Central memory CD8-positive, alpha-beta T cell (primary cell): Measurements from ENCODE around the gene CHN1.

Experiments
- ATAC-seq: fragments of 150-1000 bp; cut with Tn5 transposase; replicated peaks from 2 replicates; pipeline ENCODE4 v1.10.0; 2022; ENCODE audit warnings: mild to moderate bottlenecking, moderate FRiP score, moderate number of reproducible peaks; ENCODE audit not compliant: poor library complexity, severe bottlenecking; ENCODE audit errors: extremely low read depth
- DNase-seq, 2 donors: peaks; one replicate each; pipeline ENCODE4 v3.0.0; 2021; ENCODE audit warnings: low spot score in 2 of 2
- H3K27ac Mint-ChIP-seq: one replicate; pipeline ENCODE4 v1.8.0; 2022; ENCODE audit warnings: low read depth, mild to moderate bottlenecking, moderate library complexity, mixed read lengths
- H3K27me3 Mint-ChIP-seq: one replicate; pipeline ENCODE4 v1.8.0; 2022; ENCODE audit warnings: mixed read lengths
- H3K36me3 Mint-ChIP-seq: one replicate; pipeline ENCODE4 v1.8.0; 2022; ENCODE audit warnings: mild to moderate bottlenecking, moderate library complexity, mixed read lengths; ENCODE audit not compliant: insufficient read depth
- H3K4me1 Mint-ChIP-seq: one replicate; pipeline ENCODE4 v1.8.0; 2022; ENCODE audit warnings: mixed read lengths
- H3K4me3 Mint-ChIP-seq: one replicate; pipeline ENCODE4 v1.8.0; 2022; ENCODE audit warnings: mild to moderate bottlenecking, moderate library complexity, mixed read lengths
- H3K9me3 Mint-ChIP-seq: one replicate; pipeline ENCODE4 v1.8.0; 2022; ENCODE audit warnings: mixed read lengths

CHN1 gene

DNA sequence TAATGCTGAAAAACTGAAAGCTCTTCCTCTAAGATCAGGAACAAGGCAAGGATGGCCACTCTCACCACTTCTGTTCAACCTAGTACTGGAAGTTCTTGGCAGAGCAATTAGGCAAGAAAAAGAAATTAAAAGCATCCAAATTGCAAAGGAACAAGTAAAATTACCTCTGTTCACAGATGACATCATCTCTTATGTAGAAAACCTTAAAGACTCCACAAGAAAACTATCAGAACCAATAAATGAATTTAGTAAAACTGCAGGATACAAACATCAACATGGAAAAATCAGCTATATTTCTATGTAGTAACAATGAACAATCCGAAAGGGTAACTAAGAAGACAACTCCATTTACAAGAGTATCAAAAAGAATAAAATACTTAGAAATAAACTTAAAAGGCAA lies 112.2 kb downstream of the CHN1 start:
- Mint-ChIP-seq H3K9me3 (no peaks in the 10 kb centered on the region), H3K27me3 (no peaks in the 10 kb centered on the region), H3K4me3 (no peak overlapping the region), H3K27ac (no peak overlapping the region), H3K4me1 (no peaks in the 10 kb centered on the region), H3K36me3 (peaks cover 4% of the 10 kb centered on the region)
- no peak for DNase-seq
- ATAC-seq: no peak

DNA sequence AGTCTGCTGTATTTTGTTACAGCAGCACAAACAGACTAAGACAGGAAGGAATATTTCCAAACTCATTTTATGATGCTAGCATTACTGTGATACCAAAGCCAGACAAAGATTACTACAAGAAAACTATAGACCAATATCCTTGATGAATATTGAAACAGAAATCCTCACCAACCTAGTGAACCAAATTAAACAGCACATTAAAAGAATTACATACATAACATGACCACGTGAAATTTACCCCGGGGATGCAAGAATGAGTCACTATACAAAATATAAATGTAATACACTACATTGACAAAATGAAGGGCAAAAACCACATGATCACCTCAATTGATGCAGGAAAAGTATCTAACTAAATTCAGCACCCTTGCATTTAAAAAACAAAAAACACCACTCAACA lies 112.6 kb downstream of the CHN1 start:
- Mint-ChIP-seq H3K36me3 (peaks cover 4% of the 10 kb centered on the region), H3K27me3 (no peaks in the 10 kb centered on the region), H3K27ac (no peak overlapping the region), H3K4me3 (no peak overlapping the region), H3K4me1 (no peaks in the 10 kb centered on the region), H3K9me3 (no peaks in the 10 kb centered on the region)
- no peak for ATAC-seq
- no peak for DNase-seq

DNA sequence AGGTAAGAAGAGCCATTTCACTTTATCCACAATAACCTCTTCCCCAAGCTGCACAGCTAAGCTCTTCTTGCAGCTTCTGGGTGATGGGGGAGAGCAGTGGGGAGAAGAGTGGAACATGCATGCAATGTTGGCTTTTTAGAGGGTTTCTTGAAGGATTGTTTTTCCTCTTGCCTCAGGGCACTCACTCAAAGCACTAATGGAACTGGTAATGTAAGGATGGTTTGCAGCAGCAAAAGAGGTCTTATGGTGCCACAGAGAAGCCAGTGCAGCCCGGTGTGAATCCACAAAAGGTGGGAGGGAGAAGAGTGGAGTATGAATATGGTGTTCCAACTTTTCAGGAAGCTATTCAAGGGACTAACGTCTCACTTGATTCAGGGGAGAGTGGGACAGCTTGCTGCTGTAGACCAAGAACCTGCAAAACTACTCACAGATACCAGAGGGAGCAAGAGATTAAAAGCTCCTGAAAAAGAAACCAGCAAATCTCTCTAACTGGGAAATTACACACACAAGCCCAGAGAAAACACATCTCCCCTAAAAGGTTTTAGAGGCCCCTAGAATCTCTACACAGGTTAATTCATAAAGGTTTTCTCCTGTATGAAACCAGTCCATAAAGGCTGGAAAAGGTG lies 116.4 kb downstream of the CHN1 start:
- DNase-seq (no peak), ATAC-seq (no peak)
- H3K27me3 Mint-ChIP-seq: no peaks in the 10 kb centered on the region
- no peaks in the 10 kb centered on the region for H3K9me3 Mint-ChIP-seq
- H3K36me3 Mint-ChIP-seq: peaks cover 4% of the 10 kb centered on the region
- H3K27ac Mint-ChIP-seq: no peak overlapping the region
- H3K4me3 Mint-ChIP-seq: no peak overlapping the region
- H3K4me1 Mint-ChIP-seq: no peaks in the 10 kb centered on the region

DNA sequence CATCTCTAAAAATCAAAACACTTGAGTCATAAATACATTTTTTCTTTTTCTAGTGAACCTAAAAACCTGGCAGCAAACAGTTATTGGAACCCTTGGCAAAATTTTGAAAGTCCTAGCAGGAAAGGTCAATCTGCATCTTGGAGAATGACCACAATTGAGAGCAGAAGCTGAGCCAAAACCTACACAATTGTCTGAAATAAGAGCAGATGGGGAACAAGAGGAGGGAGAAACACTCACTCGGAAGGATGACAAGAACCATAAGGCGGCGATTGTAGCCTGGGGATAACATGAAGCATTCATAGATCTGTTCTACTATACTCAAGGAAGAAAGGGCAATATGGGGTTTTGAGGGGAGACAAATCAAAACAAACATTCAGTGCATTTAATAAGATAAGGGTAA lies 117.0 kb downstream of the CHN1 start:
- DNase-seq (no peak), ATAC-seq (no peak)
- no peak overlapping the region for H3K4me3 Mint-ChIP-seq
- no peaks in the 10 kb centered on the region for H3K9me3 Mint-ChIP-seq
- no peaks in the 10 kb centered on the region for H3K4me1 Mint-ChIP-seq
- peaks cover 4% of the 10 kb centered on the region for H3K36me3 Mint-ChIP-seq
- H3K27ac Mint-ChIP-seq: no peak overlapping the region
- no peaks in the 10 kb centered on the region for H3K27me3 Mint-ChIP-seq

DNA sequence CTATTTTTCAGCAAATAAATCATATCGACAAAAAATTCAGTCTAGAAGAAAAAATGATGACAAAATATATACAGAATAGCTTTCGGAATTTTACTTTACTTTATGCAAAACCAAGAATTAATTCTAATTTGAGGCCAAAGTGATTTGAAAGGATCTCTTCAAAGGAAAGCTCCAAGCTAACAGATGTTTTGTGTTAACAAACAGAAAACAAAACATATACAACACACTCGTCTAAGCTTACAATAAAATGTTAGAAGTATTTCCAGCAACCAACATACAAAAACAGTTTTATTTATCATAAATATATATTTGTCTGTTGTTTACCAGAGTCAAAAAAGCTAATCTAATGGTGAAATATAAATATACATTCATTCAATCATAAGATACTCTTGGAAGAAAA lies 122.8 kb downstream of the CHN1 start:
- no peak for ATAC-seq
- Mint-ChIP-seq H3K27ac (no peak overlapping the region), H3K9me3 (no peaks in the 10 kb centered on the region), H3K27me3 (no peaks in the 10 kb centered on the region), H3K36me3 (no peaks in the 10 kb centered on the region), H3K4me3 (no peak overlapping the region), H3K4me1 (no peaks in the 10 kb centered on the region)
- DNase-seq: no peak

DNA sequence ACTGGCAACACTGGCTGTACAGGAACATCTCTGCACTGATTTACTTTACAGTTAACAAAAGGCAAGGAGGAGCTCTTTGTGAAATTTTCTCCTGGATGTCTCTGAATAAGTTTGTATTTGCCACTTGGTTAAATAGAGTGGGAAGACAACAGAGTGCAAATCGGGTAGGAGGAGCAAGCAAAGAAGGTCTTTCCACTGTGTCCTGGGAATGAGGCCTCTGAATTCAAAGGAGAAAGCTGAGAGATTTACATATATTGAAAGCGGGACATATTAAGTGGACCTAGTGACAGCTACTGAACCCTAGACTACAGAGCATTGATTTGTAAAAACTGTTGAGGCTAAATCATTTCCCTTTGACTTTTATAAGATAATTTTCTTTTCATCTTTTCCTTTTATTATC lies 123.5 kb downstream of the CHN1 start:
- H3K27ac Mint-ChIP-seq: no peak overlapping the region
- DNase-seq: no peak
- ATAC-seq: no peak
- H3K27me3 Mint-ChIP-seq: no peaks in the 10 kb centered on the region
- H3K9me3 Mint-ChIP-seq: no peaks in the 10 kb centered on the region
- H3K36me3 Mint-ChIP-seq: no peaks in the 10 kb centered on the region
- H3K4me3 Mint-ChIP-seq: no peak overlapping the region
- no peaks in the 10 kb centered on the region for H3K4me1 Mint-ChIP-seq

DNA sequence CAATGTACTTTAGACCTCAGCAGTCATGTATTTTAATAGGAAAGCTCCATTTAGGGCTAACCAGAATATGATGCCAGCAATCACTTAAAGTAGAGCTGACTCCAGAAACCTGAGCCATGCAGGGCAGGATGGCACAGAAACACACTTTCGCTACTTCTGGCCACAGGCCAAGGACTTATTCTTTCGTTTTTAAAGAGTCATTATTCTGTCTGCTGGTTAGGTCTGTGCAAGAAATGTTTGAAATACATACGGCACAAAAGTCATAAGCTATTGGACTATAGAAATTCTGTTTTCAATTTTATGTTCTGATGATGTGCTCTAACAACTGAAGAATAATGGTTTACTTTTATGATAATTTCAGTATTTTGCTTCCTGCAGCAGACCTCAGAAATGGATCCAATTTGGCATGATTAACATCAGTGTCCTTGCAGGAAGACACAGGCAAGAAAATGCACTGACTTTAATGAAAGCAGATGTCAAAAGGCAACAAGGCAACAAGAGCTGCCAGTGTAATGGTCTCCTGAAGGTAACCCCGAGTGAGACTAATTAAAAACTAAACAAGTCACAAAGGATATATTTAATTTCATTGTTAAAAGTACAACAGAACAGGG lies 126.5 kb downstream of the CHN1 start:
- H3K27me3 Mint-ChIP-seq: no peaks in the 10 kb centered on the region
- H3K4me3 Mint-ChIP-seq: no peak overlapping the region
- H3K4me1 Mint-ChIP-seq: no peaks in the 10 kb centered on the region
- H3K9me3 Mint-ChIP-seq: no peaks in the 10 kb centered on the region
- no peaks in the 10 kb centered on the region for H3K36me3 Mint-ChIP-seq
- ATAC-seq (no peak), DNase-seq (no peak)
- no peak overlapping the region for H3K27ac Mint-ChIP-seq

DNA sequence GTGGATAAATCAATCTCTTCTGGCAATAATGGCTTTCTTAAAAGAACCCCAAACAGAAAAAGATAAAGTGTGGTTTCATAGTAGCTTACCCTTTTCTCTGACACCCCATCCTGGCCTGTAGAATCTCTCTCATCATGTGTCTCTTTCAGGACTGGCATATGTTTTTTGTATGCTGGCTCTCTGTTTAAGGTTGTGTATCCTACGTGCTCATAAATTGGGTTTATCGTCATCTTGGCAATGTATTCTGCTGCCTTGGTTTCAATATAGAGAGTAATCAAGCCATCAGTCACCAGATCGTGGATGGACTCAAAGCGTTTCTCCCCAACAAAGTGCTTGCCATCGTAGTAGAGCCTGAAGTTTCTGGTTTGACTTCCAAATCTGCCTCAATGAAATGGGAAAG lies 127.4 kb downstream of the CHN1 start:
- H3K27ac Mint-ChIP-seq: no peak overlapping the region
- DNase-seq: no peak
- H3K4me1 Mint-ChIP-seq: no peaks in the 10 kb centered on the region
- no peak overlapping the region for H3K4me3 Mint-ChIP-seq
- no peaks in the 10 kb centered on the region for H3K36me3 Mint-ChIP-seq
- no peaks in the 10 kb centered on the region for H3K9me3 Mint-ChIP-seq
- no peak for ATAC-seq
- H3K27me3 Mint-ChIP-seq: no peaks in the 10 kb centered on the region

DNA sequence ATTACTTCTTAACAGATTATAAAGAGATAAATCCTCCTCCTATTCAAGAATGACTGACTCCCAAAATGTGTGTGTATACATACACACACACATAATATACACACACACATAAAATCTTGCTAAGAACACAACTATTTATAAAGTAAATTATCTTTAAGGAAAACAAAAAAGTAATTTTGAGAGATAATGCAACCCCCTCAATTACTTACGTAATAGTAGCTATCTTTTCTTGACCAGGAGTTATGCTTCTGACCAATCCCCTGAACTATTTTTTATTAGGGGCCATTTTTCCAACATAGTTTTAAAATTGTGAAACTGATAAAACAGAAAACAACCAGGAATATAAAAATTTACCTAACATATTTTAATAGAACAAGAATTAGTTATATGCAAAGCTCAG lies 127.9 kb downstream of the CHN1 start:
- DNase-seq (no peak), ATAC-seq (no peak)
- no peaks in the 10 kb centered on the region for H3K4me1 Mint-ChIP-seq
- no peaks in the 10 kb centered on the region for H3K9me3 Mint-ChIP-seq
- H3K27me3 Mint-ChIP-seq: no peaks in the 10 kb centered on the region
- H3K27ac Mint-ChIP-seq: no peak overlapping the region
- no peaks in the 10 kb centered on the region for H3K36me3 Mint-ChIP-seq
- no peak overlapping the region for H3K4me3 Mint-ChIP-seq

DNA sequence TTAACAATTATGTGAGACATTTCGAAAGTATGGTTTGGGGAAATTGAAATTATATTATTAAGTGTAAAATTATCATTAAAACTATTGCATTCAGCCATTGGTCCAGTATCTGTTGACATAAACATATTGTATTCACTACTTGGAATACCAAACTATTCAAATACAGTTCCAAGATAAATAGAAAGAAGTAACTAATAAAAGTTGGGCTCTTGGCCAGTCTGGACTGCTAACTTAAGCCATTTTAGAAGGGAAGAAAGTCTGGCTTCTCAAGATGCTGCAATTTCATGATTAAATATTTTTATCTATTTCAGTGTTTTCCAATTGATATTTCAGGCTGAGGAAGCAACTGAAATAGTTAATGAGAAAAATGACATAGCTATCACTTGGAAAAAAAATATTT lies 131.1 kb downstream of the CHN1 start:
- H3K9me3 Mint-ChIP-seq: no peaks in the 10 kb centered on the region
- H3K4me3 Mint-ChIP-seq: no peak overlapping the region
- ATAC-seq: no peak
- H3K27me3 Mint-ChIP-seq: no peaks in the 10 kb centered on the region
- no peaks in the 10 kb centered on the region for H3K36me3 Mint-ChIP-seq
- H3K27ac Mint-ChIP-seq: no peak overlapping the region
- DNase-seq: no peak
- no peaks in the 10 kb centered on the region for H3K4me1 Mint-ChIP-seq

DNA sequence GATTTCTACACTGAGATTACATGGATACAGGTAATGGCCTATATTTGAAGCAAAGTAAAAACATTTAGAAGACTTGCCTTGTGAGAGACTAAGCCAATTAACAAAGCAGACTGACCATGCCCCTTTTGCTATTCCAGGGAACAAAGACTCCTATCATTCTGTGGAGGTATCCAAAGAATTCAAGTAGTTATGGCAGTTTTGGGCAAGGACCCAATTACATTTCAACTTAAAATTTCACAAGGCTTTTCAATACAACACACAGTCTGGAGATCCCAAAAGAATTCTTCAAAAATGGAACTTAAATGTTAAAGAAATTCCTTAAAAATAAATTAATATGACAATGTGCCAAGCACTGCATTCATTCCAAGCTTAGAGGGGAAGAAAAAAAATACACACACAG lies 131.7 kb downstream of the CHN1 start:
- DNase-seq: no peak
- Mint-ChIP-seq H3K27ac (no peak overlapping the region), H3K4me3 (no peak overlapping the region), H3K9me3 (no peaks in the 10 kb centered on the region), H3K36me3 (no peaks in the 10 kb centered on the region), H3K27me3 (no peaks in the 10 kb centered on the region), H3K4me1 (no peaks in the 10 kb centered on the region)
- no peak for ATAC-seq

DNA sequence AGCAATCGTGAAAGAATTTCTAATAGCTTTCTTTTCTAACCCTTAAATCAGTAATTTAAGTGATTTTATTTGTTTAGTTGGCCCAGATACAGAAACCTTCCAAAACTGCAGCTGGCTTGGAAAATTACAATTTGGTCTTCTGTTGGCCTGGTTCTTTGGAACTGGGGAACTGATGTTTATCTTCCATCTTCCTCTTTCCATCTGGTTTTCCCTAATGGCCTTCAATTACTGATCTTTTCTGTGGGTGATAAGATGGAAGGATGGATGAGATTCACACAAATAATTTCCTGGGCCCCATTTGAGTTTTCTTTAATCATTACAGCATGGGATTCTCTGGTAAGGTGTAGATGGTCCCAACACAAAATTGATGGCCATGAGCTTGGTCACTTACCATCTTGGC lies 134.4 kb downstream of the CHN1 start:
- H3K27me3 Mint-ChIP-seq: no peaks in the 10 kb centered on the region
- H3K4me3 Mint-ChIP-seq: no peak overlapping the region
- DNase-seq (no peak), ATAC-seq (no peak)
- no peaks in the 10 kb centered on the region for H3K36me3 Mint-ChIP-seq
- H3K4me1 Mint-ChIP-seq: no peaks in the 10 kb centered on the region
- H3K27ac Mint-ChIP-seq: no peak overlapping the region
- no peaks in the 10 kb centered on the region for H3K9me3 Mint-ChIP-seq

DNA sequence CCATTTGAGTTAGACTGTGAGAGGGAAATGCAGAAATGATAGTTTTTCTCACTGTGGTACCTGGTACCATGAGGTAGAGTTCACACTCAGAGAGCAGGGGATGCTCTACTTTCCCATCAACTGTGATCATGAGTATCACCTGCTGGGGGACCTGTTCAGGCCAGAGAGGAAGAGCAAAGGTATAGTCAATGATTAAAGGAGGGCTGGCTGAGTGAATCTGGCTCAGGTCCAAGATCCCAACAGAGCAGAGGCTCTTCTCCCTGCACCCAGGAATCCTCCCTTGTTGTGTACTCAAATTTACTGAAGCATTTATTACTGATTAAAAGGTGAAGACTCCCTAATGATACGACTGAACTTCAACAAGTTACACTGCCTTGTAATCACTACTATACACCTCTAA lies 136.3 kb downstream of the CHN1 start:
- Mint-ChIP-seq H3K9me3 (no peaks in the 10 kb centered on the region), H3K4me3 (no peak overlapping the region), H3K36me3 (no peaks in the 10 kb centered on the region), H3K27ac (no peak overlapping the region), H3K27me3 (no peaks in the 10 kb centered on the region), H3K4me1 (no peaks in the 10 kb centered on the region)
- ATAC-seq: no peak
- no peak for DNase-seq
